ENCODE results near the gene MAML3. TPM values are rescaled to one million over a fixed set of nuclear protein-coding genes. Genes with fewer than 3 reads are reported as not detected.
A peak's percentile ranks its signal among the peaks of the same experiment; 100 is the strongest.

MAML3 gene
- total RNA-seq, 1 donor from 2014 or later, result 8.1 TPM

DNA sequence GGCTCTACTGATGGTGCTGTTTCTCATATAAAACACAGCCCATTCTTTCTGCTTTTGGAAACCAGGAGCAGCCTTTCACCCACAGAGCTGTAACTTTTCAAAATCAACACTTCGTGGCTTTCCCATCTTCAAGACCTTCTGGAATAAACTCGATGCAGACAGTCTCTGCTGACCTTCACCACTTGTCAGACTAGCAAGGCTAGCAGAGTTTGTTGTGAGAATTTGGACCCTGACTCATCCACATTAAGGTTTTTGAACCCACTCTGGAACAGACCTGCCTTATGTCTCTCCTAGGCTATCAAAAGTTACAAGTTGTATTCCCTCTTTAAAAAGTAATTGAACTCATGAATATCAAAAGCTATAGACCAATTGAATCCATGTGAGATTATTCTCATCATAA, 88.6 kb downstream of the MAML3 start:
- Mint-ChIP-seq H3K9me3 (ENCODE audit: unreplicated experiment) (no peaks in the 10 kb centered on the region), H3K27me3 (ENCODE audit: low read depth, unreplicated experiment) (no peaks in the 10 kb centered on the region), H3K4me1 (ENCODE audit: low read depth, unreplicated experiment) (peaks cover 72% of the 10 kb centered on the region), H3K36me3 (ENCODE audit: low read depth, unreplicated experiment) (no peaks in the 10 kb centered on the region), H3K27ac (ENCODE audit: unreplicated experiment) (peak overlapping the region; percentile 44), H3K4me3 (ENCODE audit: unreplicated experiment) (no peak overlapping the region)
- Histone ChIP-seq H3K4me1 (ENCODE audit: insufficient read depth, low read length) (peaks cover 9% of the 10 kb centered on the region), H2AFZ (ENCODE audit: low read depth, low read length) (no peak overlapping the region), H3K4me2 (ENCODE audit: low read length) (no peak overlapping the region), H3K9me3 (ENCODE audit: insufficient read depth, low read depth, low read length) (no peaks in the 10 kb centered on the region), H3K9ac (ENCODE audit: low read length) (no peak overlapping the region), H3K79me2 (ENCODE audit: insufficient read depth, low read length) (no peaks in the 10 kb centered on the region), H3K27me3 (ENCODE audit: insufficient read depth, low read length) (no peaks in the 10 kb centered on the region), H3K36me3 (ENCODE audit: insufficient read depth, low read length) (no peaks in the 10 kb centered on the region), H4K20me1 (ENCODE audit: insufficient read depth, low read length) (no peaks in the 10 kb centered on the region), H3K27ac (ENCODE audit: low read depth, low read length) (no peak overlapping the region), H3K4me3 (ENCODE audit: insufficient read depth, low read depth, low read length) (no peak overlapping the region)
- TF ChIP-seq, protein P1, sequence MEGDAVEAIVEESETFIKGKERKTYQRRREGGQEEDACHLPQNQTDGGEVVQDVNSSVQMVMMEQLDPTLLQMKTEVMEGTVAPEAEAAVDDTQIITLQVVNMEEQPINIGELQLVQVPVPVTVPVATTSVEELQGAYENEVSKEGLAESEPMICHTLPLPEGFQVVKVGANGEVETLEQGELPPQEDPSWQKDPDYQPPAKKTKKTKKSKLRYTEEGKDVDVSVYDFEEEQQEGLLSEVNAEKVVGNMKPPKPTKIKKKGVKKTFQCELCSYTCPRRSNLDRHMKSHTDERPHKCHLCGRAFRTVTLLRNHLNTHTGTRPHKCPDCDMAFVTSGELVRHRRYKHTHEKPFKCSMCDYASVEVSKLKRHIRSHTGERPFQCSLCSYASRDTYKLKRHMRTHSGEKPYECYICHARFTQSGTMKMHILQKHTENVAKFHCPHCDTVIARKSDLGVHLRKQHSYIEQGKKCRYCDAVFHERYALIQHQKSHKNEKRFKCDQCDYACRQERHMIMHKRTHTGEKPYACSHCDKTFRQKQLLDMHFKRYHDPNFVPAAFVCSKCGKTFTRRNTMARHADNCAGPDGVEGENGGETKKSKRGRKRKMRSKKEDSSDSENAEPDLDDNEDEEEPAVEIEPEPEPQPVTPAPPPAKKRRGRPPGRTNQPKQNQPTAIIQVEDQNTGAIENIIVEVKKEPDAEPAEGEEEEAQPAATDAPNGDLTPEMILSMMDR (IDR thresholded peaks at IDR 0.05; ENCODE audit: insufficient read depth, low read depth, low read length), result no peak
- TF ChIP-seq EZH2 (IDR thresholded peaks at IDR 0.05; ENCODE audit: insufficient read depth, low read length), result no peak
- no peak for DNase-seq (ENCODE audit: low read depth)
- FAIRE-seq, result no peak

DNA sequence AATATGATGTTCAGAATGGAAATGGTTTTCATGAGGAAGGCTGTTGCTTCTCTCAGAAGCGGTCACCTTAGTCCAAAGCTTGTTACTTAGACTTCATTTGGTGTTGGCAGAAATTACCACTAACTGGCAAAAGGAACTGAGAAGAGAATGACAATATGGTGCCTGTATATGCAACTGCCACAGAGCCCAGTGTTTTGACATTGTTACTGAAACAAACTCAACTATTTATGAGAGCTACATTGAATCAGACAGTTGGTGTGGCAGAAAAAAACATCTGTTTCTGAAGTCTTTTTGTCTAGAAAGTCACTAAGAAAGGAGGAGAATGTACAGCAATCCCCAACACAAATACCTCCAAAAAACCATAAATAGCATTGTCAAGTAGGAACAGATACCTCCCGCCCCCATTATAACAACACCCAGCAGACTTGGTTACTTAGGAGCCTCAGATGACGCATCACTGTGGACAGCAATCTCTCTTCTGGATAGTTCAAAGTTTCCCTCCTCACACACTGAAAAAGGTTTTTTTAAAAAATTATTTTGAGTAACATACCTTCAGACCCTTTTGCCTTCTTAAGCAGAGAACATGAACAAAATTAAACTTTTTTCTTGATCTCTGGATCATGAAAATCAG, 92.2 kb downstream of the MAML3 start:
- Histone ChIP-seq H3K79me2 (ENCODE audit: insufficient read depth, low read length) (no peaks in the 10 kb centered on the region), H3K4me2 (ENCODE audit: low read length) (peak overlapping the region; percentile 71), H3K9me3 (ENCODE audit: insufficient read depth, low read depth, low read length) (no peaks in the 10 kb centered on the region), H3K4me3 (ENCODE audit: insufficient read depth, low read depth, low read length) (no peak overlapping the region), H2AFZ (ENCODE audit: low read depth, low read length) (no peak overlapping the region), H3K27ac (ENCODE audit: low read depth, low read length) (peak overlapping the region; percentile 48), H3K27me3 (ENCODE audit: insufficient read depth, low read length) (no peaks in the 10 kb centered on the region), H3K4me1 (ENCODE audit: insufficient read depth, low read length) (peaks cover 12% of the 10 kb centered on the region), H3K9ac (ENCODE audit: low read length) (no peak overlapping the region), H3K36me3 (ENCODE audit: insufficient read depth, low read length) (no peaks in the 10 kb centered on the region), H4K20me1 (ENCODE audit: insufficient read depth, low read length) (no peaks in the 10 kb centered on the region)
- TF ChIP-seq, protein P1 (IDR thresholded peaks at IDR 0.05; ENCODE audit: insufficient read depth, low read depth, low read length), result no peak
- no peak for TF ChIP-seq EZH2 (IDR thresholded peaks at IDR 0.05; ENCODE audit: insufficient read depth, low read length)
- H3K36me3 Mint-ChIP-seq (ENCODE audit: low read depth, unreplicated experiment), result no peaks in the 10 kb centered on the region
- peaks cover 70% of the 10 kb centered on the region for H3K4me1 Mint-ChIP-seq (ENCODE audit: low read depth, unreplicated experiment)
- peak overlapping the region; percentile 8 for H3K4me3 Mint-ChIP-seq (ENCODE audit: unreplicated experiment)
- H3K27ac Mint-ChIP-seq (ENCODE audit: unreplicated experiment), result peak overlapping the region; percentile 67
- no peaks in the 10 kb centered on the region for H3K27me3 Mint-ChIP-seq (ENCODE audit: low read depth, unreplicated experiment)
- DNase-seq (ENCODE audit: low read depth) (no peak), FAIRE-seq (no peak)
- no peaks in the 10 kb centered on the region for H3K9me3 Mint-ChIP-seq (ENCODE audit: unreplicated experiment)

DNA sequence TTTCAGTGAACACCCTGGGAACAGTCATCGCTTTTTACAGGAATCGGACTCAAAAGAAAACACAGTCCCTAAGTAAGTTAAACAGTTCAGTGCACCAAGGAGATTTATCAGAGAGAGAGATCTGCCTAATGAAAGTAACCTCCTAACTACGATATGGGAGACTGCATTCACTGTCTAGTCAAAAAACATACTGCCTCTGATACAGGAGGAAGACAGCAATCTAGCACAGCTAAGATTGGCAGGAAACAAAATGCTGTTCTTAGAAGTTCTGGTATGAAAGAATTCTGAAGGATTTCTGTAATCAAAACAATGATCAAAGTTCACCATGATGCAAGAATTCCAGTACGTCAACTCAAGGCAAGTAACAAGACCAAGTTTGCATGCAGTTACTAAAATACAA, 92.8 kb downstream of the MAML3 start:
- Mint-ChIP-seq H3K9me3 (ENCODE audit: unreplicated experiment) (no peaks in the 10 kb centered on the region), H3K27me3 (ENCODE audit: low read depth, unreplicated experiment) (no peaks in the 10 kb centered on the region), H3K27ac (ENCODE audit: unreplicated experiment) (peak overlapping the region; percentile 9), H3K36me3 (ENCODE audit: low read depth, unreplicated experiment) (no peaks in the 10 kb centered on the region), H3K4me1 (ENCODE audit: low read depth, unreplicated experiment) (peaks cover 65% of the 10 kb centered on the region), H3K4me3 (ENCODE audit: unreplicated experiment) (no peak overlapping the region)
- Histone ChIP-seq H3K4me1 (ENCODE audit: insufficient read depth, low read length) (peaks cover 12% of the 10 kb centered on the region), H2AFZ (ENCODE audit: low read depth, low read length) (peak overlapping the region; percentile 5), H4K20me1 (ENCODE audit: insufficient read depth, low read length) (no peaks in the 10 kb centered on the region), H3K27me3 (ENCODE audit: insufficient read depth, low read length) (no peaks in the 10 kb centered on the region), H3K4me2 (ENCODE audit: low read length) (peak overlapping the region; percentile 71), H3K36me3 (ENCODE audit: insufficient read depth, low read length) (no peaks in the 10 kb centered on the region), H3K27ac (ENCODE audit: low read depth, low read length) (peak overlapping the region; percentile 48), H3K9me3 (ENCODE audit: insufficient read depth, low read depth, low read length) (no peaks in the 10 kb centered on the region), H3K4me3 (ENCODE audit: insufficient read depth, low read depth, low read length) (no peak overlapping the region), H3K9ac (ENCODE audit: low read length) (peak overlapping the region; percentile 37), H3K79me2 (ENCODE audit: insufficient read depth, low read length) (no peaks in the 10 kb centered on the region)
- DNase-seq (ENCODE audit: low read depth) (peak; percentile 51), FAIRE-seq (no peak)
- TF ChIP-seq EZH2 (IDR thresholded peaks at IDR 0.05; ENCODE audit: insufficient read depth, low read length), result no peak
- TF ChIP-seq, protein P1 (IDR thresholded peaks at IDR 0.05; ENCODE audit: insufficient read depth, low read depth, low read length), result no peak

Data from astrocyte (in vitro differentiated cells and primary cell).